ENCODE results near the gene CDH4. TPM values are rescaled to one million over a fixed set of nuclear protein-coding genes. Genes with fewer than 3 reads are reported as not detected.

Gene CDH4
- total RNA-seq, 4 donors from 2014 or later: not detected

DNA sequence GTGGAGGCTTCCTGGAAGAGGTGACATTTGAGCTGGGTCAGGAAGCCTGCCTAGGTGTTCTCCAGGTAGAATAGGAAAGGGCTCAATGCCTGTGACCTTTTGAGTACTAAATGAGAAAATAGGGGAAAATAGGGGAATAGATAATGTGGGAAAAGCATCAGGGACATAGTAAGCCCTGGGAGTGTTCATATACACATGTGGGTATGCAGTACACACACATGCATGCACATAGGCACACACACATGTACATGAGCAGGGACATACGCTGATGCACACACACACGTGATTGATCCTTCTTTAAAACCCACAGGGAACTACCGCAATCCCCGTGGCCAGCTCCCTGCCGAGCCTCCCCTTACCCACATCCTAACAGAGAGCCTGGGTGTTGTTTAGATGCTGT lies 351.7 kb downstream of the CDH4 start:
- in situ Hi-C loops (cut with MboI; ENCODE audit: low pct_ligation_motif_present in 1 of 4, low pct_unique_long_range_greater_than_20kb in 1 of 4, low sequenced_read_pairs in 3 of 4) (loop anchor here in 1 of 4 donors (10.0 kb wide), 1 partner anchor 61 kb away; no protein-coding TSS in a partner anchor), intact Hi-C loops (cut with DNase I; ENCODE audit: low total_unique reads) (no loop called here)
- no peak overlapping the region for H3K4me3 ChIP-seq

GRCh38 chr20:61604549-61604948 lies 352.5 kb downstream of the CDH4 start:
- 59 to 69% methylated on average over 5 to 7 of the region's 7 CpGs for WGBS, 2 donors (ENCODE audit: low coverage in 1 of 2)
- H3K4me1 ChIP-seq: no peaks in the 10 kb centered on the region
- TF ChIP-seq, protein P1, sequence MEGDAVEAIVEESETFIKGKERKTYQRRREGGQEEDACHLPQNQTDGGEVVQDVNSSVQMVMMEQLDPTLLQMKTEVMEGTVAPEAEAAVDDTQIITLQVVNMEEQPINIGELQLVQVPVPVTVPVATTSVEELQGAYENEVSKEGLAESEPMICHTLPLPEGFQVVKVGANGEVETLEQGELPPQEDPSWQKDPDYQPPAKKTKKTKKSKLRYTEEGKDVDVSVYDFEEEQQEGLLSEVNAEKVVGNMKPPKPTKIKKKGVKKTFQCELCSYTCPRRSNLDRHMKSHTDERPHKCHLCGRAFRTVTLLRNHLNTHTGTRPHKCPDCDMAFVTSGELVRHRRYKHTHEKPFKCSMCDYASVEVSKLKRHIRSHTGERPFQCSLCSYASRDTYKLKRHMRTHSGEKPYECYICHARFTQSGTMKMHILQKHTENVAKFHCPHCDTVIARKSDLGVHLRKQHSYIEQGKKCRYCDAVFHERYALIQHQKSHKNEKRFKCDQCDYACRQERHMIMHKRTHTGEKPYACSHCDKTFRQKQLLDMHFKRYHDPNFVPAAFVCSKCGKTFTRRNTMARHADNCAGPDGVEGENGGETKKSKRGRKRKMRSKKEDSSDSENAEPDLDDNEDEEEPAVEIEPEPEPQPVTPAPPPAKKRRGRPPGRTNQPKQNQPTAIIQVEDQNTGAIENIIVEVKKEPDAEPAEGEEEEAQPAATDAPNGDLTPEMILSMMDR (IDR thresholded peaks at IDR 0.05): no peak
- TF ChIP-seq EP300 (IDR thresholded peaks at IDR 0.05; ENCODE audit: low read depth) (no peak), POLR2A (IDR thresholded peaks at IDR 0.05) (no peak), POLR2AphosphoS5 (IDR thresholded peaks at IDR 0.05) (no peak)
- no peaks in the 10 kb centered on the region for H3K36me3 ChIP-seq
- no peak overlapping the region for H3K4me3 ChIP-seq
- H3K9me3 ChIP-seq: no peaks in the 10 kb centered on the region
- no peaks in the 10 kb centered on the region for H3K27me3 ChIP-seq
- H3K27ac ChIP-seq: no peak overlapping the region
- intact Hi-C loops (cut with DNase I; ENCODE audit: low total_unique reads) (no loop called here), in situ Hi-C loops (cut with MboI; ENCODE audit: low pct_ligation_motif_present in 1 of 4, low pct_unique_long_range_greater_than_20kb in 1 of 4, low sequenced_read_pairs in 3 of 4) (loop anchor here in 1 of 4 donors (10.0 kb wide), 1 partner anchor 60 kb away; no protein-coding TSS in a partner anchor)
- no peak for DNase-seq

More for the DNA sequence above, 351.7 kb downstream of the CDH4 start:
- WGBS, 2 donors (ENCODE audit: low coverage in 1 of 2): 82% methylated on average over 5 of the region's 5 CpGs; no CpG with 5 or more reads in 1 of the 2 donors
- no peaks in the 10 kb centered on the region for H3K27me3 ChIP-seq
- TF ChIP-seq EP300 (IDR thresholded peaks at IDR 0.05; ENCODE audit: low read depth): no peak
- no peak for TF ChIP-seq POLR2AphosphoS5 (IDR thresholded peaks at IDR 0.05)
- TF ChIP-seq POLR2A (IDR thresholded peaks at IDR 0.05): no peak
- TF ChIP-seq, protein P1 (IDR thresholded peaks at IDR 0.05): no peak
- no peaks in the 10 kb centered on the region for H3K9me3 ChIP-seq
- no peaks in the 10 kb centered on the region for H3K4me1 ChIP-seq
- H3K36me3 ChIP-seq: no peaks in the 10 kb centered on the region
- DNase-seq: no peak
- H3K27ac ChIP-seq: no peak overlapping the region

DNA sequence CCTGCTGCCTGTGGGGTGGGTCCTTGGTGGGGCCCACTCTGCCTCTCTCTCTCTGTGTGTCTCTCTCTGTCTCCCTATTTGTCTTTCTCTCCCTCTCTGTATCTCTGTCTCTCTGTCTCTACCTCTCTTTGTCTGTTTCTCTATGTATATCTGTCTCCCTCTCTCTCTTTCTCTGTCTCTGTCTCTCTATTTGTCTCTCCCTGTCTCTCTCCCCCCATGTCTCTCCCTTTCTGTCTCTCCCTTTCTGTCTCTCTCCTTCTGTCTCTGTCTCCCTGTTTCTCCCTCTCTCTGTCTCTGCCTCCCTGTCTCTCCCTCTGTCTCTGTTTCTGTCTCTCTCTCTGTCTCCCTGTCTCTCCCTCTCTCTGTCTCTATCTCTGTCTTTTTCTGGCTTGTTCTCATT lies 353.2 kb downstream of the CDH4 start:
- H3K9me3 ChIP-seq: no peaks in the 10 kb centered on the region
- no peaks in the 10 kb centered on the region for H3K36me3 ChIP-seq
- in situ Hi-C loops (cut with MboI; ENCODE audit: low pct_ligation_motif_present in 1 of 4, low pct_unique_long_range_greater_than_20kb in 1 of 4, low sequenced_read_pairs in 3 of 4) (loop anchor here in 1 of 4 donors (10.0 kb wide), 1 partner anchor 60 kb away; no protein-coding TSS in a partner anchor), intact Hi-C loops (cut with DNase I; ENCODE audit: low total_unique reads) (no loop called here)
- no peak for DNase-seq
- TF ChIP-seq EP300 (IDR thresholded peaks at IDR 0.05; ENCODE audit: low read depth) (no peak), POLR2AphosphoS5 (IDR thresholded peaks at IDR 0.05) (no peak), POLR2A (IDR thresholded peaks at IDR 0.05) (no peak)
- no peaks in the 10 kb centered on the region for H3K27me3 ChIP-seq
- H3K4me3 ChIP-seq: no peak overlapping the region
- H3K4me1 ChIP-seq: no peaks in the 10 kb centered on the region
- H3K27ac ChIP-seq: no peak overlapping the region

GRCh38 chr20:61605862-61606557 lies 353.9 kb downstream of the CDH4 start:
- in situ Hi-C loops (cut with MboI; ENCODE audit: low pct_ligation_motif_present in 1 of 4, low pct_unique_long_range_greater_than_20kb in 1 of 4, low sequenced_read_pairs in 3 of 4): loop anchor here in 1 of 4 donors (10.0 kb wide), 1 partner anchor 59 kb away; no protein-coding TSS in a partner anchor
- Histone ChIP-seq H3K4me3 (no peak overlapping the region), H3K27ac (no peak overlapping the region), H3K36me3 (no peaks in the 10 kb centered on the region), H3K27me3 (no peaks in the 10 kb centered on the region), H3K4me1 (no peaks in the 10 kb centered on the region), H3K9me3 (no peaks in the 10 kb centered on the region)
- intact Hi-C loops (cut with DNase I; ENCODE audit: low total_unique reads): no loop called here
- WGBS, 2 donors (ENCODE audit: low coverage in 1 of 2): 83% methylated on average over 1 to 12 of the region's 12 CpGs
- no peak for DNase-seq
- TF ChIP-seq POLR2A (IDR thresholded peaks at IDR 0.05): no peak
- TF ChIP-seq, protein P1 (IDR thresholded peaks at IDR 0.05): no peak
- no peak for TF ChIP-seq EP300 (IDR thresholded peaks at IDR 0.05; ENCODE audit: low read depth)
- TF ChIP-seq POLR2AphosphoS5 (IDR thresholded peaks at IDR 0.05): no peak
